Colonic mucosa (tissue), 4 donors: Measurements from ENCODE around the gene PPIP5K1. TPM values are rescaled to one million over a fixed set of nuclear protein-coding genes. Genes with fewer than 3 reads are reported as not detected.
"Not testable (repeated sequence)": the region's sequence is repeated elsewhere in the genome, so short reads cannot be mapped to it uniquely, and the experiment has no call there.

ENCODE experiments used
- DNase-seq: peaks from one replicate; pipeline ENCODE4 v3.0.0-alpha.2; 2020
- H3K27ac ChIP-seq: fragments of 200-600 bp; one replicate; pipeline ENCODE4 v1.8.0; 2021
- H3K27me3 ChIP-seq: fragments of 200-600 bp; one replicate; pipeline ENCODE4 v1.8.0; 2021
- H3K36me3 ChIP-seq: fragments of 200-600 bp; one replicate; pipeline ENCODE4 v1.8.0; 2021
- H3K4me1 ChIP-seq: fragments of 200-600 bp; one replicate; pipeline ENCODE4 v1.8.0; 2021; ENCODE audit warnings: mild to moderate bottlenecking
- H3K4me3 ChIP-seq: fragments of 200-600 bp; one replicate; pipeline ENCODE4 v1.8.0; 2021
- H3K9ac ChIP-seq, 2 donors: one replicate each; pipeline ENCODE4 v1.7.0; 2013; ENCODE audit warnings: control low read depth in 2 of 2, low read depth in 2 of 2, low read length in 2 of 2
- H3K9me3 ChIP-seq: fragments of 200-600 bp; one replicate; pipeline ENCODE4 v1.8.0; 2021
- intact Hi-C: fragments of 100-400 bp; cut with DNase I; formaldehyde crosslinking; loops from one replicate; pipeline ENCODE4 v1.14.1; 2022
- total RNA-seq, 2 donors: library from RNA; stranded (reverse); fragmentation: NEBNext Ultra II Directional in 1 of 2; extraction: Animal tissue kit (Norgen Biotek cat#: 25700) in 1 of 2; gene quantifications; one replicate each; pipeline ENCODE4 v1.2.1, GENCODE V29; 2021
- TF ChIP-seq, protein P1 (sequence below): fragments of 200-600 bp; IDR thresholded peaks from one replicate; pipeline ENCODE4 v1.8.0; 2022; ENCODE audit warnings: antibody characterized with exemption, mild to moderate bottlenecking
- donor health status: healthy.
- donor health status: DM: no; HTN: no; CAD: no.
- donor health status: DM: no; HTN: no; CAD: no.

Gene PPIP5K1
- total RNA-seq, 2 donors from 2014 or later = 62.5 to 116 TPM

DNA sequence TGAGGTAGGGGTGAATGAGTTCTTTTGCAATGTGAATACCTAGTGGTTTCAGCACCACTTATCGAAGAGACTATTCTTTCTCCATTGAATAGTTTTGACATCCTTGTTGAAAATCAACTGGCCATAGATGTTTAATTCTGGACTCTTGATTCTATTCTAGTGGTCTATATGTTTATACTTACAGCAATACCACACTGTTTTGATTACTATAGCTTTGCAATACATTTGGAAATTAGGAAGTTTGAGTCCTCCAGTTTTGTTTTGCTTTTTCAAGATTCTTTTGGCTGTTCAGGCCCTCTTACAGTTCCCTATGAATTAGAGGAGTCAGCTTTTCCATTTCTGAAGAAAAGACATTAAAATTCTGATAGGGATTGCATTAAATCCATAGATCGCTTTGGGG lies 42.5 kb downstream of the PPIP5K1 start:
- intact Hi-C loops = no loop called here
- H3K9me3 ChIP-seq = no peaks in the 10 kb centered on the region
- H3K9ac ChIP-seq = no peak overlapping the region
- no peaks in the 10 kb centered on the region for H3K4me1 ChIP-seq
- no peaks in the 10 kb centered on the region for H3K36me3 ChIP-seq
- no peak for DNase-seq
- no peaks in the 10 kb centered on the region for H3K27me3 ChIP-seq
- TF ChIP-seq, protein P1, sequence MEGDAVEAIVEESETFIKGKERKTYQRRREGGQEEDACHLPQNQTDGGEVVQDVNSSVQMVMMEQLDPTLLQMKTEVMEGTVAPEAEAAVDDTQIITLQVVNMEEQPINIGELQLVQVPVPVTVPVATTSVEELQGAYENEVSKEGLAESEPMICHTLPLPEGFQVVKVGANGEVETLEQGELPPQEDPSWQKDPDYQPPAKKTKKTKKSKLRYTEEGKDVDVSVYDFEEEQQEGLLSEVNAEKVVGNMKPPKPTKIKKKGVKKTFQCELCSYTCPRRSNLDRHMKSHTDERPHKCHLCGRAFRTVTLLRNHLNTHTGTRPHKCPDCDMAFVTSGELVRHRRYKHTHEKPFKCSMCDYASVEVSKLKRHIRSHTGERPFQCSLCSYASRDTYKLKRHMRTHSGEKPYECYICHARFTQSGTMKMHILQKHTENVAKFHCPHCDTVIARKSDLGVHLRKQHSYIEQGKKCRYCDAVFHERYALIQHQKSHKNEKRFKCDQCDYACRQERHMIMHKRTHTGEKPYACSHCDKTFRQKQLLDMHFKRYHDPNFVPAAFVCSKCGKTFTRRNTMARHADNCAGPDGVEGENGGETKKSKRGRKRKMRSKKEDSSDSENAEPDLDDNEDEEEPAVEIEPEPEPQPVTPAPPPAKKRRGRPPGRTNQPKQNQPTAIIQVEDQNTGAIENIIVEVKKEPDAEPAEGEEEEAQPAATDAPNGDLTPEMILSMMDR = no peak
- H3K27ac ChIP-seq = no peak overlapping the region
- no peak overlapping the region for H3K4me3 ChIP-seq

DNA sequence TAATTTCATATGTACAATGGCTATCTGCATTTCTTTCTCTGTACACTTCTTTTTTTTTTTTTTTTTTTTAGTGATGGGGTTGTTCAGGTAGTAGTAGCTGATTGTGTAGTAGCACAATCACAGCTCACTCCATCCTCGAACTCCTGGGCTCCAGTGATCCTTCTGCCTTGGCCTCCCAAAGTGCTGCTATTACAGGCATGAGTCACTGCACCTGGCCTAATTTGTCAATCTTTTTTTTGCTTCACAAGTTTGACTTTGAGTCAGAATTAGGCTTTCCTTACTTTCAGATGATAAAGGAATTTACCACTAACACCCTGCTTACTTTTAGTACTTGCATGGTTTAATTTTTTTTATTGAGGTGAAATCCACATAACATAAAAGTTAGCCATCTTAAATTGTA lies 44.6 kb downstream of the PPIP5K1 start:
- DNase-seq = no peak
- no peaks in the 10 kb centered on the region for H3K9me3 ChIP-seq
- H3K9ac ChIP-seq = no peak overlapping the region
- no peak overlapping the region for H3K27ac ChIP-seq
- no peaks in the 10 kb centered on the region for H3K4me1 ChIP-seq
- H3K27me3 ChIP-seq = no peaks in the 10 kb centered on the region
- TF ChIP-seq, protein P1 = no peak
- no peak overlapping the region for H3K4me3 ChIP-seq
- H3K36me3 ChIP-seq = no peaks in the 10 kb centered on the region
- intact Hi-C loops = no loop called here

DNA sequence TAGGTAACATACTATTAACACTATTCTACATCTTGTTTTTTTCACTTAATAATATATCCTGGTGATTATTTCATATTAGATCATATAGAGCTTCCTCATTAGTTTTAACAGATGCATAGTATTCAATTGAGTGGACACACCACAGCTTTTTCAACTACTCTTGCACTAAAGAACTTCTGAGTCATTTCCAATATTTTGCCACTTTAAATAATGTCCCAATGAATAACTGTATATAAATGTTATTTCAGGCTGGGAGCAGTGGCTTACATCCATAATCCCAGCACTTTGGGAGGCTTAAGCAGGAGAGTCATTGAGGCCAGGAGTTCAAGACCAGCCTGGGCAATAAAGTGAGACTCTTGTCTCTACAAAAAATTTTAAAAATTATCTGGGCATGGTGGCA lies 45.7 kb downstream of the PPIP5K1 start:
- TF ChIP-seq, protein P1 = no peak

DNA sequence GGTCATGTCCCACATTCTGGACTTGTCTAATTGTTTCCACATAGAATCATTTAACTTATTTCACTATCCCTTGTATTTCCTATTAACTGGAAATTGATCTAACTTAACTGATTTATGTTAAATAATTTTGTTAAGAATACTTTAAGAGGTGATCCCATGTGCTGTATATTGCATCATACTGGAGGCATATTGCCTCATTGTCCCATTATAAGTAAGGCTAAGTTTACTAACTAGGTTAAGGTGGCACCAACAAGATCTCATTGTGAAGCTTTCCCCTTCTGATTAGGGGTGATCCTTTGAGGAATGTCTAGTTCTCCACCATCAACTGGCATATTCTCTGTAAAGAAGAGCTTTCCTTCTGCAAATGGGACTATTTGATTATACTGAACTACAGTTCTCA lies 48.2 kb downstream of the PPIP5K1 start:
- intact Hi-C loops = no loop called here
- Histone ChIP-seq H3K4me1 (no peaks in the 10 kb centered on the region), H3K9me3 (no peaks in the 10 kb centered on the region), H3K9ac (no peak overlapping the region), H3K4me3 (no peak overlapping the region), H3K27me3 (no peaks in the 10 kb centered on the region), H3K27ac (no peak overlapping the region), H3K36me3 (no peaks in the 10 kb centered on the region)
- DNase-seq = no peak
- TF ChIP-seq, protein P1 = no peak

More for the DNA sequence above, 45.7 kb downstream of the PPIP5K1 start:
- Histone ChIP-seq H3K27me3 (no peaks in the 10 kb centered on the region), H3K9me3 (no peaks in the 10 kb centered on the region), H3K4me3 (no peak overlapping the region), H3K27ac (no peak overlapping the region), H3K36me3 (no peaks in the 10 kb centered on the region), H3K4me1 (no peaks in the 10 kb centered on the region), H3K9ac (no peak overlapping the region)
- intact Hi-C loops = no loop called here
- DNase-seq = no peak

DNA sequence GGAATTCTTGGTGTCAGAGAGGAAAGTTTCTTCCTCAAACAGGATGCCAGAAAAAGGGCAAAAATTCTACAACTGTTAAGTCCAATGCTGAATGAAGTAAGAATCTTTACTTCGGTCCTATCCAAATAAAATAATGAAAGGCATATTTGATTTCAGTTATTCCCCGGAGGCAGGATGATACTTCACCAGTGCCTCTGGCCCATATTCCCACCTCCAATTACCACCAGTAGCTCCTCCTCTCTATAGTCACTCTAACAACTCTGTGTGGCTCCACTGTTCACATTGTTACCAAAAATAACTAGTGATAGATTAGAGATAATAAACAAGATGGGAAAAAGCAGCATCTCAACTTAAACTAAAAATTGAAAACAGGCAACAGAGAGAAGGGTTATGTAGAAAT lies 51.9 kb downstream of the PPIP5K1 start:
- Histone ChIP-seq H3K27me3 (no peaks in the 10 kb centered on the region), H3K9ac (no peak overlapping the region), H3K4me1 (no peaks in the 10 kb centered on the region), H3K9me3 (no peaks in the 10 kb centered on the region), H3K27ac (no peak overlapping the region), H3K36me3 (no peaks in the 10 kb centered on the region), H3K4me3 (no peak overlapping the region)
- no peak for DNase-seq
- intact Hi-C loops = no loop called here
- TF ChIP-seq, protein P1 = no peak

DNA sequence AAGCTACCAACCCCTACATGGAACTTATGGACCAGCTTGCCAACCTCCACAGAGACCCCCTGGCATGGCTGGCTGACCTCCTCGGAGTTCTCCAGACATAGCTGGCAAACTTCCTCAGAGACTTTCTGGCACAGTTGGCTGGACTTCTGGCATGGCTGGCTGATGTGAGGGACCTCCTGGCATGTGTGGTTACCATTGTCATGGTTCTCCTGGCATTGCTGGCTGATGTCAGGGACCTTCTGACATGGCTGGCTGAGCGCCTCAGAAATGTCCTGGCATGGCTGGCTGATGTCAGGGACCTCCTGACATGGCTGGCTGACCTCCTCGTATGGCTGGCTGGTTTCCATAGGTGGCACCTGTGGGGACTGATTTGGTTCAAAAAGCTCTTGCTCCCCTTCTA lies 55.1 kb downstream of the PPIP5K1 start:
- Histone ChIP-seq H3K4me1 (no peaks in the 10 kb centered on the region), H3K36me3 (no peaks in the 10 kb centered on the region)

DNA sequence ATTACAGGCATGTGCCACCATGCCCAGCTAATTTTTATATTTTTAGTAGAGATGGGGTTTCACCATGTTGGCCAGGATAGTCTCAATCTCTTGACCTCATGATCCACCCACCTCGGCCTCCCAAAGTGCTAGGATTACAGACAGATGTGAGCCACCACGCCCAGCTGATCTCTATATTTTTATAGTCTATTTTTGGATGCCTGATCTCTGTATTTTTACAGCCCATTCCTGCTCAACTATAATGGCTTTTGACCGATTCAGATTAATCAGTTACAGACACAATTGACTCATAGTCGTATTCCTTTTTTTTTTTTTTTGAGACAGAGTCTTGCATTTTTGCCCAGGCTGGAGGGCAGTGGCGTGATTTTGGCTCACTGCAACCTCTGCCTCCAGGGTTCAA lies 57.2 kb downstream of the PPIP5K1 start:
- H3K4me3 ChIP-seq, H3K4me1 ChIP-seq, H3K36me3 ChIP-seq, H3K9me3 ChIP-seq, DNase-seq, H3K9ac ChIP-seq, intact Hi-C loops, H3K27me3 ChIP-seq, H3K27ac ChIP-seq: not testable (repeated sequence)

More for the DNA sequence above, 55.1 kb downstream of the PPIP5K1 start:
- Histone ChIP-seq H3K9ac (no peak overlapping the region), H3K9me3 (no peaks in the 10 kb centered on the region), H3K27ac (no peak overlapping the region), H3K27me3 (no peaks in the 10 kb centered on the region), H3K4me3 (no peak overlapping the region)
- intact Hi-C loops = no loop called here
- DNase-seq = no peak
- TF ChIP-seq, protein P1 = no peak
